Measurements from ENCODE around the gene ELF5. TPM values are rescaled to one million over a fixed set of nuclear protein-coding genes. Genes with fewer than 3 reads are reported as not detected.

ELF5 gene
- total and polyA plus RNA-seq, 10 of the 15 experiments (the other 5 are each of a cell fraction or from before 2014, with no cell fraction given) = not detected

GRCh38 chr11:34438529-34439507, 74.8 kb downstream of the ELF5 start, which contains the start of gene CAT (continued):
- TF ChIP-seq POLR2AphosphoS2 (IDR thresholded peaks at IDR 0.05; ENCODE audit: low read depth, low read length) = peak; percentile 62; the same call in 1 of the 2 replicates
- 0 out of 2 replicates have a peak, but pooled peaks have one; percentile 11 for TF ChIP-seq MYB (IDR thresholded peaks at IDR 0.05; ENCODE audit: borderline replicate concordance, low read depth, low read length)
- 0 out of 2 replicates have a peak, but pooled peaks have one; percentile 16 for TF ChIP-seq TCF12 (IDR thresholded peaks at IDR 0.05; ENCODE audit: low read depth, low read length)
- TF ChIP-seq SREBF2 (IDR thresholded peaks at IDR 0.05; ENCODE audit: low read length) = no peak
- TF ChIP-seq ZBTB33 (IDR thresholded peaks at IDR 0.05) = no peak
- TF ChIP-seq ZBED1 (IDR thresholded peaks at IDR 0.05; ENCODE audit: borderline replicate concordance) = no peak
- TF ChIP-seq NR2F1 (conservative IDR thresholded peaks at IDR 0.05) = no peak
- peak; percentile 42 to 54; a peak in 2 of 4 replicates for TF ChIP-seq IKZF2 (IDR thresholded peaks at IDR 0.05)
- TF ChIP-seq ATF7 (IDR thresholded peaks at IDR 0.05; ENCODE audit: low read depth) = peak; percentile 95
- no peak for TF ChIP-seq RAD21 (IDR thresholded peaks at IDR 0.05; ENCODE audit: insufficient read depth, low read depth, low read length)
- no peak for TF ChIP-seq SMAD1 (IDR thresholded peaks at IDR 0.05; ENCODE audit: low read depth, partially characterized antibody)
- no peak; the same call in 1 of the 2 replicates for TF ChIP-seq PML (IDR thresholded peaks at IDR 0.05; ENCODE audit: low read length)
- no peak; the same call in 1 of the 2 replicates for TF ChIP-seq HDGF (IDR thresholded peaks at IDR 0.05)
- no peak for TF ChIP-seq ZNF622 (IDR thresholded peaks at IDR 0.05)
- no peak for TF ChIP-seq MEF2A (IDR thresholded peaks at IDR 0.05; ENCODE audit: insufficient read depth, low read depth, low read length)
- no peak for TF ChIP-seq ZNF687 (IDR thresholded peaks at IDR 0.05)
- no peak for TF ChIP-seq ESRRA (IDR thresholded peaks at IDR 0.05; ENCODE audit: low read length)
- TF ChIP-seq MTA3 (IDR thresholded peaks at IDR 0.05; ENCODE audit: borderline replicate concordance, low read length) = no peak
- peak; percentile 34; the same call in 1 of the 2 replicates for TF ChIP-seq CREB1 (IDR thresholded peaks at IDR 0.05; ENCODE audit: low read depth)
- TF ChIP-seq JUNB (IDR thresholded peaks at IDR 0.05) = peak; percentile 24
- TF ChIP-seq NR2C1 (IDR thresholded peaks at IDR 0.05) = no peak
- TF ChIP-seq RCOR1 (conservative IDR thresholded peaks at IDR 0.05; ENCODE audit: low read depth, low read length) = 0 out of 2 replicates have a peak, but pooled peaks have one; percentile 62
- TF ChIP-seq SUZ12 (IDR thresholded peaks at IDR 0.05; ENCODE audit: unreplicated experiment) = no peak
- no peak; the same call in 1 of the 2 replicates for TF ChIP-seq PAX5 (IDR thresholded peaks at IDR 0.05; ENCODE audit: borderline replicate concordance, low read depth, low read length)
